Urothelium cell line (cell line): ENCODE data around the gene GATB.

Source experiments
- DNase-seq: peaks from one replicate; pipeline ENCODE4 v3.0.0; 2011; ENCODE audit warnings: low spot score, mixed read lengths
- FAIRE-seq: peaks from 2 replicates; lab custom pipeline; 2011; peaks lifted over from hg19 to GRCh38; lab: Jason Lieb, UNC

The GATB gene

DNA sequence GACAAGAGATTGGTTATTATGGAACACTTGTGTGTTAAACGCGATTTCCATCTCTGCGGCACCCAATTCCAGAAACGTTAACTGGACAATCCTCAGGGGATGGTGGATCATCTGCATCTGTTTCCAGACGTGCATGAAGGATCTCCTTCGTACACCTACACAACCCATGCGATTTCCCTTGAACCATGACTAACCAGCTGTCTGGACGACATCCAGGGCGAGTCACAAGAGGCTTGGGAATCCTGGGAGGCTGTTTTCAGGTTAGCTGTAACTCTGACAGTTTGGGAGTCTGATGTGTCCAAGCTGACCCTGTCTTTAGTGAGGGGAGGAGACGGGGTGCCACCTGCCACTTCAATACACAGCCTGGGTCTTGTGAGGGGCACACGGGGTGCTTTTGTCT lies 84.5 kb downstream of the GATB start:
- FAIRE-seq (no peak), DNase-seq (peak; percentile 63)

DNA sequence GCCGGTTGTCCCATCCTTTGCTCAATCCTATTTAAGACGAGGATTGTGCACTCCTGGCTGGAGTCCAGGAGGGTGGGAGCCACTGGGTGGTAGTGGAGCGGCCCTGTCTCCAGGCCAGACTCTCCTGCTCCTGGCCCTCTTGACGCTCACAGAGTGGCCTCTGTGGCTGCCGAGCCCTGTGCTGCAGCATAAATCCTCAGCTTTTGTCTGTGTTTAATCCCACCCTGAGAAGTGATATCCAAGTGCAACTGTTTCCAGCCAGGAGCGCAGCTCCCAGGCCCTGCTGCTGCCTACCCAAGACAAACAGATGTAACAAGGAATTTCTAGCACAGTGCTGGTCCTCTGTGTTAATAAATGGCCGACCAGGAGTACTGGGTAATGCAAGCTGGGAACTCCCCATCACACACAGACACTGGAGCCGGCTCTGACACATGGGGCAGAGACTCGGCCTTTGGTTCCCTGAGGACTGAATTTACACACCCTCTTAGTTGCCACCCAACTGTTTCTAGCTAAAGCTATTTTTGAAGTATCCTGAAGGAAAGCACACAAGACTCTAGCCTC lies 85.3 kb downstream of the GATB start:
- DNase-seq, result no peak
- no peak for FAIRE-seq

DNA sequence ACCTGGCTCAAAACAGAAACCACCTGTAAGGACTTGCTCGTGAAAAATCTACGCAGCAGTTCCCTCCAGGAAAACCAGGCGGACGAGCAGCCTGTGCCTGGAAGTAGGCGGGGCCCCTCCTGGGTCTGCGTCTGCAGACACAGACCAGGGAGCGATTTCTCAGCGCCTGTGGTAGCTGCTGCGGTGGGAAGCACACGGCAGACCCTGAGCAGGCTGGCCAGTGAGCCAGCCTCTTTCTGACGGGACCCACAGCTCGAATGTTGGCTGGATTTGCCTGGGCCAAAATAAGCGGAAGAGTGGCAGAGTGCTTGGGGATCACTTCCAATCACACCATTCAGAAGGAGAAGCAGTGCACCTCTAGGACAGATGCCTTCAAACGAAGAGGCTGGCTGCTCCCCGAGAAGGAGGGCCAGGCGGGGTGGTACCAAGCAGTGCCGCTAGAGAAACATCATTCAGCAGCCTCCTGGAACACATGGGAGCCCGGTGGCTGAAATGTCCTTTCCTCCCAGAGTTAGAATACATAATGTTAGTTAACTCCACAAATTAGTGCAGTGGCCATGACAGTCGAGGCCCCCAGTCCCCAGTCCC lies 85.9 kb downstream of the GATB start:
- no peak for DNase-seq
- FAIRE-seq, result no peak

DNA sequence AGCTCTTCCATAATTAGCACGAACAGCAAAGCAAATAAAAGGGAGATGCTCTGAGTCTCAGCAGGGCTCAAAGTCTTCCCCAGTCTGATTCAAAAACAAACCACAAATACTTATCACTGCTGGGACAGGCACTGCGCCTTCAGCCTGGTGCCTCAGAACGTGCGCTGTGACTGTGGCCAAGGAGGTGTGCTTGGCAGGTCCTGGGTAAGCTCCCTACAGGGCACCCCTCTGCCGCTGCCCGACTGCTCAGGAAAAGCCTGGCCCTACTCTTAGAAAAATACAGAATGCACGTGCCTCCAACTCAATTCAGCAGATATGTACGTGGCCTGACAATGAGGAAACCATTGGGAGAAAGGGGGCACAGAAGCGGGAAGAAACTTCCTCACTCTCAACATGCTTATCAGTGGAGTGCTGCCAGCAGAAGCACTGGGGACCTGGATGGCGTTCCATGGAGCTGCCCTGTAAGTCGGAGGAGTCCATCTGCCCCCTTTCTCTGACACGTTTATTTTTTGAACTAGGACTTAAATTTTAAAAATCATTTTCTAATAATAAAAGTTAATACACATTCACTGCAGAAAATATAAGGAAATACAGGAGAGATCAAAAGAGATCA lies 86.8 kb downstream of the GATB start:
- FAIRE-seq (no peak), DNase-seq (no peak)

DNA sequence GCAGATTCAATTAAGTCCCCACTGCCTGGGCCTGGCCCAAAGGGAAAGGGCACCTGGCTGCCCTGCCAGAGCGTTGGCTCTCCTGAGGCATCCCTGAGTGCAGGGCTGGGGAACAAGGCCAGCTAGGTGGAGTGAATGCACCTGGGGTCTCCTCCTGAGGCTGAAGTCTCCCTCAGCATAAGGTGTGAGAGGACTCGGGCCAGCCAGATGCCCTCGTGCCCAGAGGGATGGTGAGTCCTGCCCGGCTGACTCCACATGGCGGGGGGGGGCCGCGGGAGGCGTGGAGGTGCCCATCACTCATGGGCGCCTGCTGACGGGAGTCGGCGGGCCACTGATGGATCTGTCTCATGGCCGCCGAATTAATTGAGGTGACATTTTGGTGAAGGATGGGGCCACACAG lies 87.8 kb downstream of the GATB start:
- DNase-seq, result no peak
- FAIRE-seq, result no peak

DNA sequence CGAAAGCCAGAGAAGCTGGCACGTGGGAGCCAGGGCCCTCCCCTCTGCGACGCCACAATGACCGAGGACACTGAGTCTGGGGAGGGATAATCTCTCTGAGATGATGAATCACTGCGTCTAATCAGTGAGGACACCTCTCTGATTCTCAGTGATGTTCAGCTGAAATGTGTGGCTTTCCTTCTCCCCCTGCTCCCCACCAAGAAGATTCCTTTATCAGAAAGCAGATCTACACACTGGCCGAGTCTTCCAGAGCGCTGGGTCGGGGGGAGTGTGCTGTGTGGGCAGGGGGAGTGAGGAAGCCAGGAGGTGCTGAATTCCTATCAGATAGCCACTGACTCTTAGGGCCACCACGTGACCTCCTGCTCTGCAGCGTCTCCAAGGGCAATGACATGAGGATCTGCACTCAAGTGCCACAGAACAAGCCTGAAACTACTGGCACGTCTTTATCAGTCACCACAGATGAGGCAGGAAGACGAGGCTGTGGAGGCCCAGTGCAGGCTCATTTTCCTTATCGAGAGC lies 89.2 kb downstream of the GATB start:
- no peak for FAIRE-seq
- DNase-seq, result no peak

DNA sequence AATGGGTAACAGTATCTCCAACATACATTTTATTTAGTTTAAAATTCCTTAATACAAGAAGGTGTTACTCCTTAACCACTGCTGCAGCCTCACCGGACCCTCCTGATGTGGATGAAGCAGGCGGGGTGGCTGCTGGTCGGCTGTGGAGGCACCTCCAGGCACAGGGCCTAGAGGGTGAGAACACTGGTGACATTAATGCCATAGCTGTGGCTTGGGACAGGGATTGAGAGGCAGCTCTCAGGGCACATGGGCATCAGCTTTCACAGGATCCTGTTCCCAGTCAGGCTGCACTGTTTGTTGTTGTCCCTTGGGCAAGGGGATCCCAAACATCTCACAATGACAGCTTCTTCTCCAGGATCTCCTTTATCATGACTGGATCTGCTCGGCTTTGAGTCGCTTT lies 90.0 kb downstream of the GATB start:
- DNase-seq, result no peak
- no peak for FAIRE-seq

DNA sequence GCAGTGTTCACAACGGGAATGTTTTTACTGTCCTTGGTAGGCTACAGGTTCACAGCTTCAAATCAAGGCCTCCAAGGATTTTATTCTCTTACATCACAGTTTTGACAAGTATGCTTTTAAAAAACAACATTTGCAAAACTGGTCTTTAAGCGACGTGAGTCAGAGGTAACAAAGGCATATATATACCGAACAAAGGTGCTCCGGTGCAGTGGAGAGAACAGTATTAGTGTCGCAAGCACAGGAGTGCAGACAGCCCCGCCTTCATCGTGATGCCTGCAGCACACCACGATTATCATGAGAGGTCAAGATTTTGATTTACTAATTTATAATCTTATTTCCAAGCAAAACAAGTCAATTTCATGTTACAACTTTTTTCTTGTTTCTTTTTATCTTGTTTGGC lies 90.8 kb downstream of the GATB start:
- FAIRE-seq (no peak), DNase-seq (no peak)

DNA sequence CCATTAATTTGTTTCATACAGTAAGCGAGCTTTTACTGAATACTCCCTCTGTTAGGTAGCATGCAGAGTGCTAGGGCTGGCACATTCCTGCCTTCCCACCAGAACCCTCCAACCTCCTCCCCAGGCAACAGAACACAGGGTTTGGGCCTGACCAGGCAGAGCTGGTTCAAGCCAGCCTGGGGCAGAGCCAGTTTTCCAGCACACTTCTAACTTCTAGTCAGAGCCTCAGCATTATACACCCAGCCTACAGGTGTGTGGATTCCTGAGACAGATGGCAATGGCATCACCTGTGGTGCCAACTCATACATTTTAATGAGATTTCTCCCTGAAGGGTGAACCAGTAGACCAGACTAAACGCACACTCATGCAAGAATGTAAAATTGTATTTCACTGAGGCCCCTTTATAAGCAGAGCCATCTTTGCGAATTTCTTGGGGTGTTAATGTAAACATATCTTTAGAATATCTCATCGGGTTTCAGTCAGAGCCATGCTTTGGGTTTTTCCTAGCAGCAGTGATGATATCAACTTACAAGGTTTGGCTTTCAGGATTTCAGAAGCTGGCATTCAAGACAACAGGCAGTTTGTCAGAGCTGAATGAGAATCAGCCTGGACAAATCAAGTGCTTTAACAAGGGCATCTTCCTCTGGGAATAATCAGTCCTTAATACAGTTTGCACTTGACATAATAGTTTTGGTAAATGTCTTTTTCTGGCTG lies 92.0 kb downstream of the GATB start:
- FAIRE-seq, result no peak

DNA sequence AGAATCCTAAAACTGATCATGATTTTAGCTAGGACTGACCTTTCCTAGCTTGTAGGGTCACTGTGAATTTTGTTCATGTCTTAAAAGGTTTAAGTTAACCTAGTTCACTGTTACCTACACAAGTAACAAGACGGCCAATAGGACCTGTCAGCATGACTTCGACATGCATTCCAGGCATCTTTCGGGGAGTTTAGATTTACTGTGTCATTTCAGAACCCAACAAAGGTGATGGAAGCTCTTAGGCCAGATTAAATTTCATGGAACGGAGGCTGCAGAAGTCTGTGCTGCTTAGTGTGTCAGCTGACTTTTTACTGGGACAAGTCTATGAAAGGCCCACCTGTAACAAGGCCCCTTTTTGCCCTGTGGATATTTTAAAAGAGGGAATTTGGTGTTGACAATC lies 93.1 kb downstream of the GATB start:
- no peak for DNase-seq

More for the DNA sequence above, 92.0 kb downstream of the GATB start:
- DNase-seq, result no peak

DNA sequence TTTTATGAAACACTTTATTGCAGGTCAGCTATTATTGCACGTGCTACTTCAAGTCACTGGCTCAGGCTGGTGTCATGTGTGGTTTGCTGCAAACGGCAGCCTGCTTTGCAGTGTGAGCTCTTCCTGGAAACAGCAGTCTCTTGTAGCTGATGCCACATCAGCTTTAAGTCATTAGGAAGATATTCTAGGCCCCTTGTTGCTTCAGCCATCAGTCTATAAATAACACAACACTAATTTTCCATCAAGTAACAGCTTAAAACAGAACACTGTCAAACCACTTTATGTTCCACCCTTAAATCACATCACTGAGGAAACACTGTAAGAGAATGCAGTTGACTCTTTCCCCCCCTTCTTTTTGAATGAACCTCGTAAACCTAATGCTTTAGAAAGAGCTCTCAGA lies 93.8 kb downstream of the GATB start:
- no peak for FAIRE-seq
- no peak for DNase-seq

More for the DNA sequence above, 93.1 kb downstream of the GATB start:
- no peak for FAIRE-seq

DNA sequence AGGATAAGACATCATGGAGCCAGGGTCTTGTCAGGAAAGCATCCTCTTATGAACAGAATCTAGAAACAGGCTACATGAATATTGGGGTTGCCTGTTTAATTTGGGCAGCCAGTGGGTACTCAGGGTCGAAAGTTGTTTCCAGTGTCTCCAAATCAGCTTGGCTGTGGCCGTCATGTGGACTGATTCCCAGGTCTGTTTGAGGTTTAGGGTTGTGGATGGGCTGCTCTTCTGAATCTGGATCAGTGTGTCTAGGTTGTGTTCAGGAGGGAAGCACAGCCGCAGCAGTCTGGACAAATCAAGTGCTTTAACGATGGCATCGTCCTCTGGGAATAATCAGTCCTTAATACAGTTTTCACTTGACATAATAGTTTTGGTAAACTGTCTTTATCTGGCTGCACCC lies 94.3 kb downstream of the GATB start:
- FAIRE-seq, result no peak

DNA sequence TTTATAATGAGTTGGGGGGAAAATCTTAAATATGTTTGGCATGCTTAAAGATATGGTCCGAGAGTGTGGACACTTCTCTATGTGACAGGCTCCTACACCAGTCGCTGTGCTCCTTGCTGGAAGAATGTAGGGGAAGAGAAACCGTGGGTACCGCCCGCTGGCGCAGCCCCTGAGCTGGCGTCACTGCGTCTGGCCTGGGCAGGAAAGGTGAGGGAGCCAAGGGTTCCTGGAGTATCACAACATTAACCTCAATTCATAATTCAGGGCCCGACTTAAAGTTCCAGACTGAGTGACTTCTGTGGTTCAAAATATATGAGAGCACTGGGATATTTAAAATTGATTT lies 95.1 kb downstream of the GATB start:
- no peak for FAIRE-seq
- no peak for DNase-seq

More for the DNA sequence above, 94.3 kb downstream of the GATB start:
- DNase-seq, result no peak

DNA sequence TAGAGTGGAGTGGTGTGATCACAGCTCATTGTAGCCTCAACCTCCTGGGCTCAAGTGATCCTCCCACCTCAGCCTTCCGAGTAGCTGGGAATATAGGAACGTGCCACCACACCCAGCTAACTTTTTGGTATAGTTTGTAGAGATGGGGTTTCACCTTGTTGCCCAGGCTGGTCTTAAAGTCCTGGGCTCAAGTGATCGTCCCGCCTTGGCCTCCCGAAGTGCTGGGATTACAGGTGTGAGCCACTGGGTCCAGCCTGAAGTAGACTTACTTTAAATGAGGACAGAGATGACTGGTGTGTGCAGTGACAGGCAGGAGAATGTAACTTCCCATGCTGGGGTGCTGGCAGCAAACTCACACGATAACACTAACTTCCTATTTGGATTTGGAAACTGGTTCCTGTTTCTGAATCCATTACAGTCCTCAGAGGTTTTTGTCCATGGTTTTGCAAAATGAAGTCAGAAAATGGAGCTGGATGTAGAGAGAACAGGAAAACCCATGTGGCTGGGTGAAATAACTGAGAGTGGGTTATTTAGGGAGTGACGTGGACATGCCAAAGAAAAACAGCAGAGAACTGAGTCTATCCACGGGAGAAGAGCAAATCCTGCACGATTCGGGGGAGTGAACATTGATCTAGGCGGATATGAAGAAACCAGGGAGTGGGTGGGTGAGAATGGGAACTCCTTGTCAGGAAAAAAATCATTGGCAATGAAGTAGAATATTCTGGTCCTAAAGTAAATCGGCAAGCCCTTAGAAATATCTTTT lies 95.6 kb downstream of the GATB start:
- no peak for FAIRE-seq
- DNase-seq, result no peak

DNA sequence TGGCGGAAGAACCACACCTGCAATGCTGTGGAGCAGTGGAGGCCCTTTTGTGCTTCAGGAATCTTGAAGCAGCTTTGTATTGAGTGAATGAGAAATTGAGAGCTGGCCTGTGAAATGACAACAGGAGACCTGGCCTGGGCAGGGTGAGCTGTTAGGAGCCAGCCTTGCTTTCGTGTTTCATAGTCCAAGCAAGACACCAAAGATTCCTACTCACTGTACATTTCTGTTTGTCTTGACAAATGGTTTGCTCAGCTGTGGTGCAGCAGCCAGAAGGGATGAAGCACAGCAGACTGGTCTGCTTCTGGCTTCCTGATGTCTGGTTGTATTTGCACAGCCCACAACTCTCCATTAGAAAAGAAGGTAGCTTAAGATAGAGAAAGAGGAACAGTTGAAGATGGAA lies 96.5 kb downstream of the GATB start:
- no peak for FAIRE-seq
- no peak for DNase-seq

DNA sequence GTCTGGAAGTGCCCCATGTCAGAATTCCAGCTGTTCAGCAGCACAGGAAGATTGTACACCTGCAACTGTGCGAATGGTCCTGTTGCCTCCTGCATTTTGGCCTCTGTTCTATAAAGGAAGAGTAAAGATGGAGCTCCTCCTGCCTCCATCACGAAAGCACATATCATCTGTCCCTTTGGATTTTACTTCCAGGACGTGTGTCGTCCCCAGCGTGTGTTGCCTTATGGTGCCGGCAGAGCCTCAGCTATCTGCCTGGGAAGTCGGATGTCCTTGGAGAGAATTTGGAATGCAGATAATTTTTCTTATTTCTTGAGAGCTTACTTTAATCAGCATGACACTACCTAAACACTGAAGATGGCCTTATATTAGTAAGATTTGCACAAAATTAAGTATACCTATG lies 97.7 kb downstream of the GATB start:
- no peak for FAIRE-seq
- DNase-seq, result no peak

DNA sequence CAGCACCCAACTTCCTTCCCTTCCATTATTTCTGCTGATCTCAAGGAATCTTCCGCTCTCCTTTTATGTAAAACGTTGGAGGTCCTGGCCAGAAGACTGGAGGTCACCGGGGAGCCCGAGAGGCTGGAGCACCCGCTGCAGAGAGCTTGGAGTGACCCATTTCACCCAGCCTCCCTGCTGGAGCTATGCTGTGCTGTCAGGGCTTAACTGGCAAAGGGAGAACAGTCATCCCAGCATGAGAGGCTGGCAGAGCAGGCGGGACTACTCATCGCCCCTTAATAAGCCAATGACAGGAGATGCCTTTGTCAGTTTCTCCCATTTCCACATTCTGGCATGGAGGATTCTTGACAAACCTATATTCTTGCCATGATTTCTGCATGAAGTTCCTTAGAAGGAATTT lies 98.9 kb downstream of the GATB start:
- FAIRE-seq, result no peak
- DNase-seq, result no peak

DNA sequence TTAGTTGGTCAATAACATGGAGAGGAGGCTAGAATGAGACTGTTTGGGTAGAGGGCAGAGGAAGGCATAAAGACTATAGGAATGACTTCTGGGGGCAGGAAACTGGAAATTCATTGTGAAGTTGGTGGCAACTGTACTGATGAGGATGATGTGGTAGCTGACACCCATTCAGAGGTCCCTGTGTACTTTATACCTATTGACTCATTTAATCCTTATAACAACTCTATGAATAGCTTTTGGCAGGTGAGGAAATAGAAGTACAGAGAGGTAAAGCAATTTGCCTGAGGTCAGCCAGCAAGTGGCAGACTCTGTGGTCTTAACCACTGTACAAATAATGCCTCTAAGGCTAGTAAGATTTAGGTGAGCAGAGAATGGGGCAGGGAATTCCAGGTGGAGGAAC lies 100.1 kb downstream of the GATB start:
- no peak for FAIRE-seq
- DNase-seq, result no peak

DNA sequence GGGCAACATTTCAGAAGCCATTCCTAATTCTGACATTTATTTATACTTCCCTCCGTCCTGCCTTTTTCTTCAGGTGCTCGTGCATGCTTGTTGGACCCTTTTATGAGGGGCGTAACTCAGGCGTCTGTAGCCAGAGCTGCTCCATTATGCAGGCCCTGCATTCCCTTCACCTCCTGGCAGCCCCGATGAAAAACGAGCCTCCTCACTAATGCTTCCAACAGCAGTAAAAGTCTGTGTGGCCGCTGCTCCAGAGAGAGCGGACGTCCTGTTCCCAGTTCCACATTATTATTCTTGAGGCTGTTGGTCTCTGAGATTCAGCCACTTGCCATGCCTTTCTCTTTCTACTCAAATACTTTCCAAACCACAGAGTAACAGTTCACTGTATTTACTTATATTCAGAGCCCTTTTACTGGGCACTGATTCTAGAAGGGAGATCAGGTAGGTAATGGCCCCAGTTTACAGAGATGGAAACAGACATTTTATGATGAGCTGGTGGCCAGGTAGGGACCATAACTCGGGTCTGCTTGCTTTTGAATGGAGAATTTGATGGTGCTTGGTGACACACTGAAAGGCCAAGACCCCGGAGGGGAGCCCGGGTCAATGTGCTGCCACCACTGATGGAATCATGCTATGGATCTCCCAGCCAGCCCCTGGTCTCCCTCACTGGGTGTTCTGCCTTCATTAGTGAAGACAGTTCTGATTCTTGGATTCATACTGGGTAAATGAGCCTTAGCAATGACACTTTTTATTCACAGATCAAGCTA lies 101.0 kb downstream of the GATB start:
- no peak for DNase-seq
- FAIRE-seq, result no peak

DNA sequence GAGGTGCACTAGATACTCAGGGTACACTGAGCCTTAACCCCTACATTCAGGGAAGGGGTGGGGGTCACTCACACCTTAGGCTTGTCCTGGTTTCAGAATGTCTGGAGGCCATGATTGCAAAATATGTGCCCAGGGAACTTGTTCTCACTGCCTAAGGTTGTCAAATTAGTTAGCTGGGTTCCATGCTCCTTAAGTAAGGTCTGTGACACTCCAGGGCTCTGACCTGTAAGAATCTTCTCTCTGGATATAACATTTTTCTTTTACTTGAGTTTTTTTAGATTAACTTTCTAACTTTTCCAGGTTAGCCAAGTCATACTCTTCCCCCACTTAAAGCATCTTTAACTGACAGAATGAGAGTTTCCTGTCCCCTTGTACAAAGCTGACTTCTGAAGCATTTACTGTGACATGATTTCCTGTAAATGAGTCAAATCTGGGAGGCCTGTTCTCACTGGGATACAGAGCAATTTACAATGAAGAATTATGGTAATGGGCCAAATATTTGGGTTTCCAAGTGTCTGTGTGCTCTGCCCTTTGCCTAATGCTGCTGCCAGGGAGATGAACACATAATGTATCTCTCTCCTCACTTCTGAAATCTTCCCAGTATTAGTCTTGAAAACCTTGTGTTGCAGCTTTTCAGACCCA lies 101.7 kb downstream of the GATB start:
- FAIRE-seq (no peak), DNase-seq (no peak)
